HCT116 (cell line): ENCODE results near the gene ELFN2. TPM values are rescaled to one million over a fixed set of nuclear protein-coding genes. Genes with fewer than 3 reads are reported as not detected.

ENCODE experiments used
- ATAC-seq: fragments of 200-7000 bp; cut with Tn5 transposase; 2 replicates; pipeline ENCODE4 v1.9.1; 2020; ENCODE audit warnings: mild to moderate bottlenecking, moderate library complexity
- BruUV-seq: library from RNA; stranded (reverse); fragments of 400-500 nt; replicated peaks from 2 replicates; lab custom pipeline; 2021; lab: Mats Ljungman, UMichigan
- CTCF ChIA-PET: fragments of 300-600 bp; sonication (Branson Sonifier 250); formaldehyde crosslinking; loops from one replicate; lab custom pipeline; 2021; ENCODE audit warnings: antibody characterized with exemption; lab: Charles Lee
- POLR2A ChIA-PET: fragments of 300-600, 350-600 bp; sonication (Branson Sonifier 250); formaldehyde crosslinking; loops from one replicate; lab custom pipeline; 2021; ENCODE audit warnings: antibody characterized with exemption; lab: Charles Lee
- RAD21 ChIA-PET, 2 experiments: fragments of 300-600 bp; sonication (Branson Sonifier 250); formaldehyde crosslinking; loops; one replicate each; lab custom pipeline; 2023; ENCODE audit warnings: low total read pairs in 2 of 2; ENCODE audit not compliant: uncharacterized antibody in 2 of 2, unreplicated experiment in 2 of 2, low non-redundant PET in 1 of 2; lab: Charles Lee
- DNase-seq: peaks from one replicate; pipeline ENCODE4 v3.0.0-alpha.2; 2010; ENCODE audit warnings: low read depth, low spot score
- H2AFZ ChIP-seq: fragments of 200-600 bp; shearing (Covaris generic), sonication (generic); 2 replicates; pipeline ENCODE4 v1.6.1; 2017; ENCODE audit warnings: low read depth, mixed run types, mixed read lengths, antibody characterized with exemption, low read length; ENCODE audit not compliant: poor library complexity, severe bottlenecking
- H3K27ac ChIP-seq: 2 replicates; pipeline ENCODE4 v1.5.1; 2012; ENCODE audit warnings: low read depth, low read length
- H3K27me3 ChIP-seq: fragments of 200-600 bp; sonication (generic); 2 replicates; pipeline ENCODE4 v1.6.1; 2016; ENCODE audit warnings: mixed run types, low read length, mixed read lengths; ENCODE audit not compliant: insufficient read depth
- H3K36me3 ChIP-seq, 2 experiments: fragments of 200-500 bp in 1 of 2; fragments of 200-600 bp in 1 of 2; sonication (Bioruptor generic) in 1 of 2; sonication (generic) in 1 of 2; 2 replicates each; pipeline versions ENCODE4 v1.5.1 to v1.6.1; 2014 to 2016; ENCODE audit warnings: low read length in 2 of 2, inconsistent platforms in 1 of 2, mixed read lengths in 1 of 2, mixed run types in 1 of 2; ENCODE audit not compliant: insufficient read depth in 2 of 2, control insufficient read depth in 1 of 2
- H3K4me1 ChIP-seq, 2 experiments: fragments of 200-600 bp in 1 of 2; sonication (generic) in 1 of 2; 2 replicates each; pipeline versions ENCODE4 v1.5.1 to v1.6.1; 2012 to 2017; ENCODE audit warnings: low read length in 2 of 2, inconsistent platforms in 1 of 2, mild to moderate bottlenecking in 1 of 2, mixed read lengths in 1 of 2, mixed run types in 1 of 2, moderate library complexity in 1 of 2; ENCODE audit not compliant: insufficient read depth in 2 of 2, control insufficient read depth in 1 of 2
- H3K4me2 ChIP-seq: fragments of 200-600 bp; sonication (generic); 2 replicates; pipeline ENCODE4 v1.6.1; 2017; ENCODE audit warnings: mixed run types, low read length, mixed read lengths
- H3K4me3 ChIP-seq, 2 experiments: fragments of 200-600 bp in 1 of 2; sonication (generic) in 1 of 2; replicated peaks in 1 of 2; 2 replicates each; pipeline ENCODE4 v1.5.1; 2011 to 2016; ENCODE audit warnings: low read length in 2 of 2, control low read depth in 1 of 2, low read depth in 1 of 2, mild to moderate bottlenecking in 1 of 2, mixed read lengths in 1 of 2, mixed run types in 1 of 2
- H3K79me2 ChIP-seq: fragments of 200-600 bp; sonication (generic); 2 replicates; pipeline ENCODE4 v1.6.1; 2017; ENCODE audit warnings: mild to moderate bottlenecking, mixed run types, low read length, moderate library complexity, mixed read lengths; ENCODE audit not compliant: insufficient read depth
- H3K9ac ChIP-seq: fragments of 200-600 bp; sonication (generic); 2 replicates; pipeline ENCODE4 v1.6.1; 2016; ENCODE audit warnings: low read length, mixed read lengths
- H3K9me2 ChIP-seq: fragments of 200-600 bp; sonication (generic), shearing (Covaris generic); 2 replicates; pipeline ENCODE4 v1.6.1; 2017; ENCODE audit warnings: mixed run types, mild to moderate bottlenecking, moderate library complexity; ENCODE audit not compliant: insufficient read depth
- H3K9me3 ChIP-seq, 2 experiments: fragments of 200-500 bp in 1 of 2; fragments of 200-600 bp in 1 of 2; sonication (Bioruptor generic) in 1 of 2; sonication (generic) in 1 of 2; 2 replicates each; pipeline ENCODE4 v1.6.1; 2014 to 2017; ENCODE audit warnings: low read length in 2 of 2, mixed read lengths in 2 of 2, inconsistent platforms in 1 of 2, low read depth in 1 of 2, mild to moderate bottlenecking in 1 of 2, mixed run types in 1 of 2, moderate library complexity in 1 of 2; ENCODE audit not compliant: control insufficient read depth in 1 of 2, insufficient read depth in 1 of 2
- H4K20me1 ChIP-seq: fragments of 200-600 bp; sonication (generic), shearing (Covaris generic); 2 replicates; pipeline ENCODE4 v1.6.1; 2017; ENCODE audit warnings: mixed run types, mild to moderate bottlenecking, moderate library complexity; ENCODE audit not compliant: insufficient read depth
- CBX3 ChIP-seq: IDR thresholded peaks from 2 replicates; pipeline ENCODE4 v1.6.1; 2012; ENCODE audit warnings: low read depth
- CEBPB ChIP-seq: IDR thresholded peaks from 2 replicates; pipeline ENCODE4 v1.6.1; 2012; ENCODE audit warnings: low read depth
- EGR1 ChIP-seq: IDR thresholded peaks from 2 replicates; pipeline ENCODE4 v1.6.1; 2012; ENCODE audit warnings: low read depth
- ELF1 ChIP-seq: IDR thresholded peaks from 2 replicates; pipeline ENCODE4 v1.6.1; 2012; ENCODE audit warnings: low read depth, borderline replicate concordance
- EZH2phosphoT487 ChIP-seq: fragments of 200-600 bp; IDR thresholded peaks from 2 replicates; pipeline ENCODE4 v1.6.1; 2018; ENCODE audit warnings: antibody characterized with exemption, borderline replicate concordance
- JUND ChIP-seq: IDR thresholded peaks from 2 replicates; pipeline ENCODE4 v1.6.1; 2012
- POLR2AphosphoS5 ChIP-seq: IDR thresholded peaks from 2 replicates; pipeline ENCODE4 v1.6.1; 2011; ENCODE audit warnings: mild to moderate bottlenecking, low read depth, low read length, moderate library complexity
- RAD21 ChIP-seq: IDR thresholded peaks from 2 replicates; pipeline ENCODE4 v1.6.1; 2012; ENCODE audit warnings: low read depth, mild to moderate bottlenecking
- SIN3A ChIP-seq: IDR thresholded peaks from 2 replicates; pipeline ENCODE4 v1.6.1; 2012; ENCODE audit warnings: low read depth
- SRF ChIP-seq: IDR thresholded peaks from 2 replicates; pipeline ENCODE4 v1.6.1; 2012; ENCODE audit warnings: low read depth
- TCF7L2 ChIP-seq: IDR thresholded peaks from 2 replicates; pipeline ENCODE4 v1.7.0; 2011; ENCODE audit warnings: borderline replicate concordance, inconsistent platforms; ENCODE audit not compliant: insufficient read depth, insufficient read length; ENCODE audit errors: extremely low read depth
- YY1 ChIP-seq: IDR thresholded peaks from 2 replicates; pipeline ENCODE4 v1.6.1; 2011; ENCODE audit warnings: low read length, low read depth, moderate library complexity, mild to moderate bottlenecking; ENCODE audit not compliant: insufficient replicate concordance; ENCODE audit errors: extremely low read depth
- ZFX ChIP-seq: fragments of 450-650 bp; IDR thresholded peaks from 2 replicates; pipeline ENCODE4 v1.6.1; 2017
- intact Hi-C: fragments of 100-400 bp; cut with micrococcal nuclease; formaldehyde crosslinking; loops from 2 replicates; pipeline ENCODE4 v1.10.0; 2022
- total RNA-seq: library from RNA; stranded (reverse); gene quantifications from one replicate; pipeline ENCODE4 v1.2.1, GENCODE V29; 2021; ENCODE audit not compliant: unreplicated experiment
- TF ChIP-seq, protein P1 (sequence below): IDR thresholded peaks from 2 replicates; pipeline ENCODE4 v1.6.1; 2012
- TF ChIP-seq, protein P2 (sequence below): IDR thresholded peaks from 2 replicates; pipeline ENCODE4 v1.6.1; 2012
- TF ChIP-seq, protein P3 (sequence below): IDR thresholded peaks from 2 replicates; pipeline ENCODE4 v1.6.1; 2012; ENCODE audit warnings: low read depth

The ELFN2 gene
- total RNA-seq, 1 experiment from 2014 or later: 45.4 TPM

DNA sequence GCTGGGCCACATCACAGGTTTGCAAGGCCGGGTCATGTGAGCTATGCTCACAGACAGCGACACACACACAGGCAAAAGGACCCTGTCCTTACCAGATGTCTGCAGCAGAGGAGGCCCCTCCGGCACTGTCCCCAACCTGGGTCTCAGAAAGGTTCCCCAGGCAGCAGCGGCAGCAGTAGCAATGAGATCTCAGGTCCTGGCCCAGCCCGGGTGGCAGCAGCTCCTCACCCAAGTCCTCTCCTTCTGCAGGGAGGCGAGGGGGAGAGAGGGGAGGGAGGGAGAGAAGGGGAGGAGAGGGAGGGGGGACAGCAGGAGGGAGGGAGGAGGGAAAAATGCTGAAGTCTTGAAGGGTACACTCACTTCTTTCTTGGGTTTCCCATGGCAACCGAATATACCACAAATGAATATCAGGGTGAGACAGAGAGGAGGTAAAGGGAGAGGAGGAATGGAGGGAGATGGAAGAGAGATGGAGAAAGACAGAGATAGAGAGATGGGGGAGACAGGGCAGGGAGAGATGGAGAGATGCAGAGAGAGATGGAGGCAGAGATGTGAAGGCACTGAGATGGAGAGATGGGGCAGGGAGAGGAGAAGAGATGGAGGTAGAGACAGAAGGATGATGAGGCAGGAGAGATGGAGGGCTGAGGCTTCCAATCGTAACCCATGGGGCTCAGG, 9.5 kb downstream of the ELFN2 start:
- H3K79me2 ChIP-seq: peaks cover 93% of the 10 kb centered on the region
- TF ChIP-seq POLR2AphosphoS5 (no peak), ZFX (no peak), ELF1 (no peak), SIN3A (no peak), JUND (no peak), EGR1 (no peak), CBX3 (no peak), CEBPB (no peak), RAD21 (no peak), SRF (no peak)
- TF ChIP-seq, protein P1, sequence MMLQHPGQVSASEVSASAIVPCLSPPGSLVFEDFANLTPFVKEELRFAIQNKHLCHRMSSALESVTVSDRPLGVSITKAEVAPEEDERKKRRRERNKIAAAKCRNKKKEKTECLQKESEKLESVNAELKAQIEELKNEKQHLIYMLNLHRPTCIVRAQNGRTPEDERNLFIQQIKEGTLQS: no peak
- TF ChIP-seq, protein P2, sequence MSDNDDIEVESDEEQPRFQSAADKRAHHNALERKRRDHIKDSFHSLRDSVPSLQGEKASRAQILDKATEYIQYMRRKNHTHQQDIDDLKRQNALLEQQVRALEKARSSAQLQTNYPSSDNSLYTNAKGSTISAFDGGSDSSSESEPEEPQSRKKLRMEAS: no peak
- no TSS peak for BruUV-seq
- DNase-seq (no peak), ATAC-seq (no peak)
- peaks cover 6 to 31% of the 10 kb centered on the region in 2 experiments; a peak in 3 of 4 replicates for H3K4me1 ChIP-seq
- no peaks in the 10 kb centered on the region for H3K27me3 ChIP-seq
- H3K4me2 ChIP-seq: no peak overlapping the region
- H4K20me1 ChIP-seq: no peaks in the 10 kb centered on the region
- no peaks in the 10 kb centered on the region for H3K9me3 ChIP-seq
- intact Hi-C loops: no loop called here
- POLR2A ChIA-PET: no interaction called here
- H3K36me3 ChIP-seq: no peaks in the 10 kb centered on the region; a peak in 1 of 4 replicates
- RAD21 ChIA-PET: no interaction called here
- H3K27ac ChIP-seq: no peak overlapping the region
- H2AFZ ChIP-seq: no peak overlapping the region
- H3K9ac ChIP-seq: no peak overlapping the region
- H3K9me2 ChIP-seq: no peaks in the 10 kb centered on the region
- CTCF ChIA-PET: no interaction called here
- no peak overlapping the region for H3K4me3 ChIP-seq

DNA sequence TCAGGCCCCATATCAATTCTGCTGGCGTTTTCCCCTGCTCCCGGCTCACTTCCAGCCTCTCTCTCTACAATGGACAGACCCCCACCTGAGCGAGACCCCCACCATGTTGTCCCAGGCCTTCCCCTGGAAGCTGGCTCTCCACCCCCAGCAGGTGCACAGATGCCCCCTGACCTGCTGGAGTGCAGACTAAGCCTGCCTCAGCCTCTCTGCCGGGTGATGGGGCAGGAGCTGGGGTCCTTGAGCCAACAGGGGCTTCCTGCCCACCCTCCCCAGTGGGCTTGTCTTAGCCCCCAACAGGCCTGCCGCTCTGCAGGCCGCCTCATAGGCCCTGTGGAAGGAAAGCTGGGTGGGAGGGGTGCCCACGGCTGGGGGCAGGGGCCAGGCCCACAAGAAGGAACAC, 10.0 kb downstream of the ELFN2 start:
- DNase-seq (no peak), ATAC-seq (no peak)
- H3K36me3 ChIP-seq: no peaks in the 10 kb centered on the region; a peak in 1 of 4 replicates
- no peak overlapping the region for H2AFZ ChIP-seq
- no TSS peak for BruUV-seq
- peaks cover 6 to 32% of the 10 kb centered on the region in 2 experiments; a peak in 3 of 4 replicates for H3K4me1 ChIP-seq
- H3K4me3 ChIP-seq: no peak overlapping the region
- intact Hi-C loops: no loop called here
- H3K79me2 ChIP-seq: peaks cover 94% of the 10 kb centered on the region
- H3K9me3 ChIP-seq: no peaks in the 10 kb centered on the region
- no peak overlapping the region for H3K27ac ChIP-seq
- RAD21 ChIA-PET: no interaction called here
- no peaks in the 10 kb centered on the region for H4K20me1 ChIP-seq
- POLR2A ChIA-PET: no interaction called here
- no peaks in the 10 kb centered on the region for H3K9me2 ChIP-seq
- H3K9ac ChIP-seq: no peak overlapping the region
- no peaks in the 10 kb centered on the region for H3K27me3 ChIP-seq
- H3K4me2 ChIP-seq: no peak overlapping the region
- CTCF ChIA-PET: no interaction called here
- no peak for TF ChIP-seq YY1
- TF ChIP-seq SIN3A: no peak
- TF ChIP-seq POLR2AphosphoS5: no peak
- TF ChIP-seq TCF7L2: no peak
- no peak for TF ChIP-seq ELF1
- no peak for TF ChIP-seq CBX3
- no peak for TF ChIP-seq RAD21
- TF ChIP-seq, protein P3, sequence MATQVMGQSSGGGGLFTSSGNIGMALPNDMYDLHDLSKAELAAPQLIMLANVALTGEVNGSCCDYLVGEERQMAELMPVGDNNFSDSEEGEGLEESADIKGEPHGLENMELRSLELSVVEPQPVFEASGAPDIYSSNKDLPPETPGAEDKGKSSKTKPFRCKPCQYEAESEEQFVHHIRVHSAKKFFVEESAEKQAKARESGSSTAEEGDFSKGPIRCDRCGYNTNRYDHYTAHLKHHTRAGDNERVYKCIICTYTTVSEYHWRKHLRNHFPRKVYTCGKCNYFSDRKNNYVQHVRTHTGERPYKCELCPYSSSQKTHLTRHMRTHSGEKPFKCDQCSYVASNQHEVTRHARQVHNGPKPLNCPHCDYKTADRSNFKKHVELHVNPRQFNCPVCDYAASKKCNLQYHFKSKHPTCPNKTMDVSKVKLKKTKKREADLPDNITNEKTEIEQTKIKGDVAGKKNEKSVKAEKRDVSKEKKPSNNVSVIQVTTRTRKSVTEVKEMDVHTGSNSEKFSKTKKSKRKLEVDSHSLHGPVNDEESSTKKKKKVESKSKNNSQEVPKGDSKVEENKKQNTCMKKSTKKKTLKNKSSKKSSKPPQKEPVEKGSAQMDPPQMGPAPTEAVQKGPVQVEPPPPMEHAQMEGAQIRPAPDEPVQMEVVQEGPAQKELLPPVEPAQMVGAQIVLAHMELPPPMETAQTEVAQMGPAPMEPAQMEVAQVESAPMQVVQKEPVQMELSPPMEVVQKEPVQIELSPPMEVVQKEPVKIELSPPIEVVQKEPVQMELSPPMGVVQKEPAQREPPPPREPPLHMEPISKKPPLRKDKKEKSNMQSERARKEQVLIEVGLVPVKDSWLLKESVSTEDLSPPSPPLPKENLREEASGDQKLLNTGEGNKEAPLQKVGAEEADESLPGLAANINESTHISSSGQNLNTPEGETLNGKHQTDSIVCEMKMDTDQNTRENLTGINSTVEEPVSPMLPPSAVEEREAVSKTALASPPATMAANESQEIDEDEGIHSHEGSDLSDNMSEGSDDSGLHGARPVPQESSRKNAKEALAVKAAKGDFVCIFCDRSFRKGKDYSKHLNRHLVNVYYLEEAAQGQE: no peak
- no peak for TF ChIP-seq EZH2phosphoT487
